ENCODE data around the gene KRTAP2-3.
"Not testable (repeated sequence)": the region's sequence is repeated elsewhere in the genome, so short reads cannot be mapped to it uniquely, and the experiment has no call there.

The KRTAP2-3 gene

DNA sequence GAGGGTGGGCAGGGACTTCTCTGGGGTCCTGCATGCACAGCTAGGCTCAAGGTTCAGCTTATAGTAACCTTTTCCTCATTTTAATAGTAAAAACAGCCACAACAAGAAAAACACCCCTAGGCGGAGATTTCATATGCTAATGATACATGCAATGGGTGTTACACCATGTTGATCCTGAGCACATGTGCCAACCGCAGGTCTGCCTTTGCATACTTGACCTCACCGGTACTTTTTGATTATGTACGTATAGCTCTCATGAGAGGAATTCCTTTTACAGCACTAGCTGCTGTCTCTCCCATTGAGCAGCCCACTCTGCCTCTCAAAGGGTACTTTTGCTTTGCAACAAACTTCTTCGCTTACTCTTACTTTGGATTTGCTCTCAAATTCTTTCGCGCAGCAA lies 36.1 kb upstream of the KRTAP2-3 start:
- no peaks in the 10 kb centered on the region for H3K27me3 ChIP-seq (ENCODE audit: control insufficient read depth in 1 of 2, insufficient read depth in 2 of 2, low read length in 2 of 2)
- no peak overlapping the region for H3K9ac ChIP-seq (ENCODE audit: low read length in 2 of 2)
- no peak overlapping the region for H3K4me3 ChIP-seq (ENCODE audit: low read length in 2 of 2)
- H3K9me3 ChIP-seq (ENCODE audit: control insufficient read depth in 2 of 2, low read length in 2 of 2): no peaks in the 10 kb centered on the region
- H3K4me1 ChIP-seq (ENCODE audit: control insufficient read depth, insufficient read depth, low read length): no peaks in the 10 kb centered on the region
- H3K27ac ChIP-seq (ENCODE audit: low read length): no peak overlapping the region
- no peaks in the 10 kb centered on the region for H3K36me3 ChIP-seq (ENCODE audit: control insufficient read depth in 2 of 2, insufficient read depth in 2 of 2, low read length in 2 of 2)

DNA sequence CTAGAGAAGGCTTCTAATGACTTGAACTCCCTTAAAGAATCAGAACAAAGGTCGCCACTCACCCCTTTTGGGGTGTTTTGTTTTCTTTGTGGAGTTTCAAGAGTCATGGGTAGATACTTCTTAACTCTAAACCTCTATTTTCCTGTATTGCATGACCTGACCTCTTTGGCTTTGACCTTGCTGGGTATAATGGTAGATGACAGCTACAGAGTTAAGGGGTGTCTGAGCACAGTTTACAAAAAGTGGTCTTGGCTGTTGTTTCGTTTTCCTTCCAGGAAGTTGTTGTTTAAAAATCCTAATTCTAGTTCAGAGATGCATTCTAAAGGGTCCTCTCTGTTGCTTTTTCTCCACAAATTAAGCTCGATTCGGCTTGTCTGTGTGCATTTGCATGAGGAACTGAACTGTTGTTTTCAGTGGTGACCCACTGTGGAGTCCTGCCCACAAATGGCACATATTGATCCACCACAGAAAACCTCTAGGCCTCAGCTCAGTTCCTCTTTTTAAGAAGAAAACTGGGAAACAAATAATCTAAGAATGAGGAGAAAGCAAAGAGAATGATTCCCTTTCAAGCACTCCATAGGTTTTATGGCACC lies 28.9 kb upstream of the KRTAP2-3 start:
- not testable (repeated sequence) for H3K9ac ChIP-seq (ENCODE audit: low read length in 2 of 2); H3K9me3 ChIP-seq (ENCODE audit: control insufficient read depth in 2 of 2, low read length in 2 of 2); H3K4me3 ChIP-seq (ENCODE audit: low read length in 2 of 2); H3K27me3 ChIP-seq (ENCODE audit: control insufficient read depth in 1 of 2, insufficient read depth in 2 of 2, low read length in 2 of 2); H3K4me1 ChIP-seq (ENCODE audit: control insufficient read depth, insufficient read depth, low read length); H3K27ac ChIP-seq (ENCODE audit: low read length); H3K36me3 ChIP-seq (ENCODE audit: control insufficient read depth in 2 of 2, insufficient read depth in 2 of 2, low read length in 2 of 2)

GRCh38 chr17:41084100-41084856 lies 24.4 kb upstream of the KRTAP2-3 start, which contains the start of gene KRTAP4-7:
TSS of gene KRTAP4-7 (plus strand) at chr17:41084150. CDS start at chr17:41084207, 57 bp downstream.
- H3K9ac ChIP-seq (ENCODE audit: low read length in 2 of 2); H3K27ac ChIP-seq (ENCODE audit: low read length): not testable (repeated sequence)

GRCh38 chr17:41083427-41083826 lies 23.5 kb upstream of the KRTAP2-3 start:
- not testable (repeated sequence) for H3K4me1 ChIP-seq (ENCODE audit: control insufficient read depth, insufficient read depth, low read length); H3K9ac ChIP-seq (ENCODE audit: low read length in 2 of 2); H3K27me3 ChIP-seq (ENCODE audit: control insufficient read depth in 1 of 2, insufficient read depth in 2 of 2, low read length in 2 of 2); H3K4me3 ChIP-seq (ENCODE audit: low read length in 2 of 2); H3K27ac ChIP-seq (ENCODE audit: low read length); H3K9me3 ChIP-seq (ENCODE audit: control insufficient read depth in 2 of 2, low read length in 2 of 2); H3K36me3 ChIP-seq (ENCODE audit: control insufficient read depth in 2 of 2, insufficient read depth in 2 of 2, low read length in 2 of 2)

More at GRCh38 chr17:41084100-41084856, 24.4 kb upstream of the KRTAP2-3 start, which contains the start of gene KRTAP4-7:
- not testable (repeated sequence) for H3K4me1 ChIP-seq (ENCODE audit: control insufficient read depth, insufficient read depth, low read length); H3K36me3 ChIP-seq (ENCODE audit: control insufficient read depth in 2 of 2, insufficient read depth in 2 of 2, low read length in 2 of 2); H3K9me3 ChIP-seq (ENCODE audit: control insufficient read depth in 2 of 2, low read length in 2 of 2); H3K4me3 ChIP-seq (ENCODE audit: low read length in 2 of 2); H3K27me3 ChIP-seq (ENCODE audit: control insufficient read depth in 1 of 2, insufficient read depth in 2 of 2, low read length in 2 of 2)

- Histone ChIP-seq H3K9me3 (ENCODE audit: control insufficient read depth in 2 of 2, low read length in 2 of 2) (no peaks in the 10 kb centered on the region), H3K27ac (ENCODE audit: low read length) (no peak overlapping the region), H3K9ac (ENCODE audit: low read length in 2 of 2) (no peak overlapping the region), H3K27me3 (ENCODE audit: control insufficient read depth in 1 of 2, insufficient read depth in 2 of 2, low read length in 2 of 2) (no peaks in the 10 kb centered on the region), H3K4me3 (ENCODE audit: low read length in 2 of 2) (no peak overlapping the region), H3K36me3 (ENCODE audit: control insufficient read depth in 2 of 2, insufficient read depth in 2 of 2, low read length in 2 of 2) (no peaks in the 10 kb centered on the region), H3K4me1 (ENCODE audit: control insufficient read depth, insufficient read depth, low read length) (no peaks in the 10 kb centered on the region)
Measured at GRCh38 chr17:41082626-41083025, 22.7 kb upstream of the KRTAP2-3 start.

DNA sequence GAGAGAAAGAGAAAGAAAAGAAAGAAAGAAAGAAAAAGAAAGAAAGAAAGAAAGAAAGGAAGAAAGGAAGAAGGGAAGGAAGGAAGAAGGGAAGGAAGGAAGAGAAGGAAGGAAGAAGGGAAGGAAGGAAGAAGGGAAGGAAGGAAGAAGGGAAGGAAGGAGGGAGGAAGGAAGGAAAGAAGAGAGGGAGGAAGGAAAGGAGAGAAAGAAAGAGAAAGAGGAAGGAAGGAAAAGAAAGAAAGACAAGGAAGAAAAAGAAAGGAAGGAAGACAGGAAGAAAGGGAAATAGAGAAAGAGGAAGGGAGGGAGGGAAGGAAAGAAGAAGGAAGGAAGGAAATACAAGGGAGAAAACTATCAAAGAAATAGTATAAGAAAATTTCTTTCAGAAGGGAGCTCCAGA lies 16.9 kb upstream of the KRTAP2-3 start:
- Histone ChIP-seq H3K27me3 (ENCODE audit: control insufficient read depth in 1 of 2, insufficient read depth in 2 of 2, low read length in 2 of 2) (no peaks in the 10 kb centered on the region), H3K36me3 (ENCODE audit: control insufficient read depth in 2 of 2, insufficient read depth in 2 of 2, low read length in 2 of 2) (no peaks in the 10 kb centered on the region), H3K27ac (ENCODE audit: low read length) (no peak overlapping the region), H3K9me3 (ENCODE audit: control insufficient read depth in 2 of 2, low read length in 2 of 2) (no peaks in the 10 kb centered on the region), H3K4me1 (ENCODE audit: control insufficient read depth, insufficient read depth, low read length) (no peaks in the 10 kb centered on the region), H3K4me3 (ENCODE audit: low read length in 2 of 2) (no peak overlapping the region), H3K9ac (ENCODE audit: low read length in 2 of 2) (no peak overlapping the region)

DNA sequence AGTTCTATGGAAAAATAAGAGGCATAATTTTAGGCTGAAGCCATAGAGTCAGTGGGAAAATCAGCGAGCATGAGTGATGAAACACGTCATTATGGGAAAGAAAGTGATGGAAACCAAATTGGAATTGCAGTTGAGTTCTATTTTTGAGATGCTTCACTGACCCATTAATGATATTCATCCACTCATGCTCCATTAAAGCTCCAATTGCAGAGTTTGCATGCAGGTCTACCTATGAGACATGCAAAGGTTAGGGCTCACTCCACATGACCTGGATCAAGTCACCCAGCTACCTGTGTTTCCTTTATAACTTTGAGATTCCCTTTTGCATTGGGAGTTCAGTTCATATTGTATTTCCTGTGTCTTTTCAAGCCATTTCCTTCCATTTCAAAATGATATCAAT lies 13.8 kb upstream of the KRTAP2-3 start:
- H3K9me3 ChIP-seq (ENCODE audit: control insufficient read depth in 2 of 2, low read length in 2 of 2): no peaks in the 10 kb centered on the region
- H3K27me3 ChIP-seq (ENCODE audit: control insufficient read depth in 1 of 2, insufficient read depth in 2 of 2, low read length in 2 of 2): no peaks in the 10 kb centered on the region
- H3K4me3 ChIP-seq (ENCODE audit: low read length in 2 of 2): no peak overlapping the region
- no peak overlapping the region for H3K27ac ChIP-seq (ENCODE audit: low read length)
- no peaks in the 10 kb centered on the region for H3K36me3 ChIP-seq (ENCODE audit: control insufficient read depth in 2 of 2, insufficient read depth in 2 of 2, low read length in 2 of 2)
- H3K4me1 ChIP-seq (ENCODE audit: control insufficient read depth, insufficient read depth, low read length): no peaks in the 10 kb centered on the region
- H3K9ac ChIP-seq (ENCODE audit: low read length in 2 of 2): no peak overlapping the region

DNA sequence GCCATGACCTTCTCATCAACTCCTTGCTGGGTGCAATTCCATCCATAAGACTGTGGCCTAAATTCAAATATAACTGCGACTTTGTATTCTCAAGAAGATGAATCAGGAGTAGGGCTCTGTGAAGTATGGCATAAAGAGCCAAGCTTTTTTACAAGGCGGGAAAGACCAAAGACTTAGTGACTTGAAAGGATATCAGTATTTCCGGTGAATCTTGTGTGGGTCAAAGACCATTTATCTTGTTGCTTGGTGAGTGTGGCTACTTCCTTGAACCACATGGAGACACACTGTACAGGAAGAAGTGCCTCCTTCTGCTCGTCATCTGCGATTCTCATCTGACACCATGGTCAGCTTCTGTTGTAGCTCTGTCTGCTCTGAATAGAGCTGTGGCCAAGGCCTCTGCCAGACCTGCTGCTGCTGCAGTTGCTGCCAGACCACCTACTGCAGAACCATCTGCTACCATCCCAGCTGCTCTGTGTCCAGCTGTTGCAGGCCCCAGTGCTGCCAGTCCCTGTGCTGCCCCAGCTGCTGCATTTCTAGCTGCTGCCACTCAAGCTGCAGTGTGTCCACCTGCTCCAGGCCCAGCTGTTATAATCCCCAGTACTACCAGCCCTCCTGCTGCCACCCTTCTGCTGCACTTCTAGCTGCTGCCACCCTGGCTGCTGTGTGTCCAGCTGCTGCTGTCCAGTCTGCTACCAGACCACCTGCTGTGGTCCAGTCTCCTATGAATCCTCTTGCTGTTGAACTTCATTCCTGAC lies 11.9 kb upstream of the KRTAP2-3 start:
- H3K27me3 ChIP-seq (ENCODE audit: control insufficient read depth in 1 of 2, insufficient read depth in 2 of 2, low read length in 2 of 2): no peaks in the 10 kb centered on the region
- no peak overlapping the region for H3K4me3 ChIP-seq (ENCODE audit: low read length in 2 of 2)
- no peak overlapping the region for H3K9ac ChIP-seq (ENCODE audit: low read length in 2 of 2)
- no peaks in the 10 kb centered on the region for H3K9me3 ChIP-seq (ENCODE audit: control insufficient read depth in 2 of 2, low read length in 2 of 2)
- H3K4me1 ChIP-seq (ENCODE audit: control insufficient read depth, insufficient read depth, low read length): no peaks in the 10 kb centered on the region
- H3K27ac ChIP-seq (ENCODE audit: low read length): no peak overlapping the region
- no peaks in the 10 kb centered on the region for H3K36me3 ChIP-seq (ENCODE audit: control insufficient read depth in 2 of 2, insufficient read depth in 2 of 2, low read length in 2 of 2)

DNA sequence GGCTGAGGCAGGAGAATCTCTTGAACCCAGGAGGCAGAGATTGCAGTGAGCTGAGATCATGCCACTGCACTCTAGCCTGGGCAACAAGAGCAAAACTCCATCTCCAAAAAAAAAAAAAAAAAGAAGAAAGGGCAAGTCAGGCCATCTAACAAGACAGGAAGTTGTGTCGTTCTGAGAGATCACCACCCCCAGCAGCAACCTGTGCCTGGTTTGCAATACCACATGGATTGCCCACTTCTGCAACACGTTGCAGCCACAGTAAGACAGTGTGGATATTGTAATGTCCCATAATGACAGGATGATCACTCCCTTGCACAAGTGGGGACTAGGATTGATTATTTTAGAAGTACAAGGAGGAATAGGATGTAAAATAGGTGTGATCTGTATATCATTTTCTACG lies 9.1 kb upstream of the KRTAP2-3 start:
- Histone ChIP-seq H3K27ac (ENCODE audit: low read length) (no peak overlapping the region), H3K27me3 (ENCODE audit: control insufficient read depth in 1 of 2, insufficient read depth in 2 of 2, low read length in 2 of 2) (no peaks in the 10 kb centered on the region), H3K36me3 (ENCODE audit: control insufficient read depth in 2 of 2, insufficient read depth in 2 of 2, low read length in 2 of 2) (no peaks in the 10 kb centered on the region), H3K9ac (ENCODE audit: low read length in 2 of 2) (no peak overlapping the region), H3K4me3 (ENCODE audit: low read length in 2 of 2) (no peak overlapping the region), H3K4me1 (ENCODE audit: control insufficient read depth, insufficient read depth, low read length) (no peaks in the 10 kb centered on the region), H3K9me3 (ENCODE audit: control insufficient read depth in 2 of 2, low read length in 2 of 2) (no peaks in the 10 kb centered on the region)

DNA sequence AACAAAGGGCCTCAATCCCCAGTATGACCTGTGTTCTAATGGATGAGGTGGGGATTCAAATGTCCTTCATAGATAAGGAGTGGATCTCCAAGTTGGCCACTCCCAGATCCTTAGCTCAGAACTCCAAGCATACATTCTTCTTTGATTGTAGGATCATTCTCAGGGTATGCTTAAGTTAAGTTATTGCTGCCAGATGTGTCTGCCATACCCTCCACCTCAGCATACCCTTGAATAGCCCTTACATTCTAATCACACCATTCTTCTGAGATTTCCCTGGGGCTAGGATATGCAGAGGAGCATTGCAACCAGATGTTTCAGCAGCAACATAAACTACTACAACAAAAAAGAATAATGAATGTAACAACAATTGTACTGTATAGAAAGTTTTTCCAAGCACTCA lies 7.4 kb upstream of the KRTAP2-3 start:
- Histone ChIP-seq H3K9me3 (ENCODE audit: control insufficient read depth in 2 of 2, low read length in 2 of 2) (no peaks in the 10 kb centered on the region), H3K4me1 (ENCODE audit: control insufficient read depth, insufficient read depth, low read length) (no peaks in the 10 kb centered on the region), H3K27ac (ENCODE audit: low read length) (no peak overlapping the region), H3K27me3 (ENCODE audit: control insufficient read depth in 1 of 2, insufficient read depth in 2 of 2, low read length in 2 of 2) (no peaks in the 10 kb centered on the region), H3K36me3 (ENCODE audit: control insufficient read depth in 2 of 2, insufficient read depth in 2 of 2, low read length in 2 of 2) (no peaks in the 10 kb centered on the region), H3K9ac (ENCODE audit: low read length in 2 of 2) (no peak overlapping the region), H3K4me3 (ENCODE audit: low read length in 2 of 2) (no peak overlapping the region)
